HG03432 (cell line): Measurements from ENCODE around the gene LILRA2.
"Not testable (repeated sequence)": the region's sequence is repeated elsewhere in the genome, so short reads cannot be mapped to it uniquely, and the experiment has no call there.

Source experiments
- ATAC-seq: cut with Tn5 transposase; IDR thresholded peaks from one replicate; pipeline ENCODE4 v1.9.1; 2021; ENCODE audit warnings: mild to moderate bottlenecking, moderate library complexity; ENCODE audit not compliant: unreplicated experiment

LILRA2 gene

DNA sequence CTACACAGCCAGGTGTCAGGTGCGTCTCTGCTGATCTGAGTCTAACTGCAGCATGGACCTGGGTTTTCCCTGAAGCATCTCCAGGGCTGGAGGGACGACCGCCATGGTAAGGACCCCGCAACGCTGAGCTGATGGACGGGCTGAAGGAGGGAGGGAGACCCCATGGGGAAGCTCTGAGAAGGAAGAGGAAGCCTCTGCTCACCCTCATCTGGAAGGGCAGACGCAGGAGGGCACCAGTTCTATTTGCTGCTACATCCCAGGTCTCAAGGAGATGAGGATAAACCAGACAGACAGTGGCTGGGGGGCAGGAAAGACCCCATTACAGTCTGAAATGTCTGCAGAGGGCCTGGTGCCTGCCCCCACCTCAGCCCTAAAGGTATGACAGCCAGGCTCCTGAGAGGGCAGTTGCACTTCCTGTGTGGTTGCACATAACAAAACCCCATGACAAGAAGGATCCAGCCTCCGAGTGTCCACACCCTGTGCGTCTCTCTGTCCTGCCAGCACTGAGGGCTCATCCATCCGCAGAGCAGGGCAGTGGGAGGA is at the start of gene LILRA2:
TSS of gene LILRA2 (plus strand) at position 461 of the 543 bp plus-strand sequence. CDS start 89 bp downstream, outside the sequence.
- peak; percentile 53 for ATAC-seq

DNA sequence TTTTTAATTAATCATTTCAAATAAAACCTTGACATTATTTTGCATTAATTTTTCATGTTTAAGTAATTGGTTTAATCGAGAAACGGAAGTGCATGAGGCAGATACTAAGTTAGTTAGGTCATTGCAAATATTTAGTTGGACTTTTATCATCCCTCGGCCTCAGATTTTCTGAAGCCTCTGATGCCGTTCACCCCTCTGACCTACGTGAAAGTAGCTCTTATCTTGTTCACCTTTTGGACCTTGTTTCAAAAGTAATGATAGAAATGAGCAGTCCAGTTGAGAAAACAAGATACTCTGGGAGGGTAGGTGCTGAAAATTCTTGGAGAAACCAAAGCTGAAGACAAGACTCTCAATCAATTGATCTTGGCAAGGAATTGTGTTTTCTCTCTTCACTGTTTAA is 48.0 kb upstream of the LILRA2 start:
- ATAC-seq = no peak

DNA sequence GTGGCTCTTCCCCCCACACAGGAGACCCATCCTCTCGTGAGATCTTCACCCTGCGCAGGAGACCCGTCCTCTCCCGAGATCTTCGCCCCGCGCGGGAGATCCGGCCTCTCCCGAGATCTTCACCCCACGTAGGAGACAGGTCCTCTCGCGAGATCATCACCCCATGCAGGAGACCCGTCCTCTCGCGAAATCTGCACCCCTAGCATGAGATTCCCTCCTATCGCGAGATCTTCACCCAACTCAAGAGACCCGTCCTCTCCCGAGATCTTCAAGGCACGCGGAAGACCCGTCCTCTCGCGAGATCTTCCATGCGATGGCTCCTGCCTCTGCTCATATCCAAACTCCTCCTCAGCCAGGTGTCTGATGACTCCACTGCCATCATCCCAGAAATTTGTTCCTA is 46.6 kb upstream of the LILRA2 start:
- no peak for ATAC-seq

DNA sequence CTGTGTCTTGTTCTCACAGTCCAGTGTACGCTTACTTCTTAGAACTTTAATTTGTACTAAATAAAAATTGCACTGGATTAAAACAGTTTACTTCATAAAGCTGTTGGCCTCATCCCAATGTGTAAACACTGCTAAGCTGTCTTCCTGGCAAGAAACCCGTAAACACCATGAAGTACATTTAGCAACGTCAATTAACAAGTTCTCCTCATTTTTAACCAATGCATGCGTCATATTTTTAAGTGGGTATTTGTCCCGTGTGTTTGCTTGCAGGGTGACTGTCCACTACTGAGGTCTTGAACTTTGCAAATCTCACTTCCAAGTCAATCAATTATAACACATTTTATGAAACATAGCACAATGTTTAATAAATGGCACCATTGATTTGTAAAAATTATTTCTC is 42.7 kb upstream of the LILRA2 start:
- ATAC-seq = no peak

DNA sequence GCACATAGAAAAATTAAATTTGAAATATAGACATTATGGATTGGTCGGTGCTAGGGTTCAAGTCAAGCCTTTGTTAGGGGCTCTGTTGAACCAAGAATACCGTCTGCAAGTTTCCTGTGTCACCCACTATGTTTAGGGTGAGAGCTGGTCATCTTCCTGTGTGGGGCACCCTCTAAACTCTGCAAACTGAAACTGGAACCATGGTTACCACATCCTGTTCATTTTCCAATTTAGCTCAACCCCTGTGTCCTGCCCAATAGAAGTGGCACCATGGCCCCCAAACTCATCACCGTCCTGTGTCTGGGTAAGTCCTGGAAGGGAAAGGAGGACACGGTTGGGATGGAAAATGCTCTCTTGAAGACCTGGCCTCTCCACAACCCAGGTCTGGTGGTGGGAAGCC is 41.1 kb upstream of the LILRA2 start:
- ATAC-seq = peak; percentile 67

DNA sequence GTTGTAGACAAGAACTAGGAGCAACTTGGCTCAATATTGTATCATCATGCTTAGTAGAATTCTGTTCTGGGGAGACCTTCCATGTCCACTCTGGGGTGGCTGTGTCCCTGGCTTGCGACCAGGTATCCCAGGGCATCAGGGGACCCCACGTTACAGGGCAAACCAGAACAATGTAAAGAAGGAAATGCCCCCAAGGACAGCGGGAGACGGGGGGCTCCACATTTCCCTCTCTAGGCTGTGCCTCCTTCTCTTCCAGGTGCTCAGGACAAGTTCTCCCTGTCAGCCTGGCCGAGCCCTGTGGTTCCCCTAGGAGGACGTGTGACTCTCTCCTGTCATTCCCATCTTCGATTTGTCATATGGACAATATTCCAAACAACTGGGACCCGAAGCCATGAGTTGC is 40.1 kb upstream of the LILRA2 start:
- ATAC-seq = no peak

DNA sequence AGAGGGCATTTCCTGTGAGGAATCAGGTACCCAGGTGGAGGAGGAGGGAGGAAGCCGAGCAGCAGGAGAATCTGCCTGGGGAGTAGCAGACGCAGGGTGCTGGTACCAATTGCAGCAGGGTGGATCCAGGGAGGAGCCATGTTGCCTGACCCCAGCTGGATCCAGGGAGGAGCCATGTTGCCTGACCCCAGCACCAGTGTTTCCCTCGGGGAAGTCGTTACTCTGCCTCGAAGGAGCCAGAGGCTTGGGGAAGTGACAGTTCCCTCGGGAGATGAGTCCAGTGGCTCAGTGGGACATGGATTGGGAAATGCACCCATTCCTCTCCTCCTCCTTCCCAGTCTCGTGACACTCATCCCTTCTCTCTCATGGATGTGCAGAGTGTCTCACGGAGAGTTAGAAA is 39.4 kb upstream of the LILRA2 start:
- no peak for ATAC-seq

DNA sequence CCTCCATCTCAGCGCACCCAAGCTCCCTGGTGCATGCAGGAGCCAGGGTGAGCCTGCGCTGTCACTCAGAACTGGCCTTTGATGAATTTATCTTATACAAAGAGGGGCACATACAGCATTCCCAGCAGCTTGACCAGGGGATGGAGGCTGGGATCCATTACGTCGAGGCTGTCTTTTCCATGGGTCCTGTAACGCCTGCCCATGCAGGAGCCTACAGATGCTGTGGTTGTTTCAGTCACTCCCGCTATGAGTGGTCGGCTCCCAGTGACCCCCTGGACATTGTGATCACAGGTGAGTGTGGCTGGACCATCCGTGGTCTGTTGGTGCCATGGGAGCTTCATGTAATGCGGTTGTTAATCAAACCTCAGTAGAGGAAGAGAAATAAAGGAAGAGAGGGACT is 38.0 kb upstream of the LILRA2 start:
- ATAC-seq = no peak

DNA sequence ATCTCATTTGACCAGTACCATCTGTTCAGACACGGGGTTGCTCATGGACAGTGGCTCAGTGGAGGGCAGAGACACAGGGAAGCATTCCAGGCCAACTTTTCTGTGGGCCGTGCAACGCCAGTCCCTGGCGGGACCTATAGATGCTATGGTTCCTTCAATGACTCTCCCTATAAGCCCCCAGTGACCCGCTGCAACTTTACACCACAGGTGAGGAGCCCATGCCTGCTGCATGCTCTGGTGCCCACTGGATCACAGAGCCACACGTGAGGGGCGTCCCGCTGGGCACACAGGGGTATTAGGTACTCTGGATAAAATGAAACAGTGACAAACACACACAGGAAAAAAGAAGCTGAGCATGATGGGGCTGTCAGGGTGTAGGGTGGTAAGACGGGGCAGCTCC is 36.6 kb upstream of the LILRA2 start:
- no peak for ATAC-seq

DNA sequence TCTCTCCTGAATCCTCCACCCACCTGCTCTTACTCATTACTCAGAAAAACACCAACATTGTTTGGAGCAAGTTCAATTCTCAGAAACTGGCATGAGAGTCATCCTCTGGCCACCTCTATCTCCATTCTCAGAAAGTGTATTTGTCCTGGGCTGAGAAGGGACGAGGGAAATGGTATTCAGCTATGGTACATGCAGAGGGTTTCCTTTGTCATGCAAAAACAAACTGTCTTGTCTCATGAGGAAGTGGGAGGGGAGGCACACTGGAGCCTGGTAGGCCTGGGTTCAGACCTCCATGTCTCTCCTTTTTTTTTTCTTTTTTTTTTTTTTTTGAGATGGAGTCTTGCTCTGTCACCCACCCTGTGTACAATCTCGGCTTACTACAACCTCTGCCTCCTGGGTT is 31.9 kb upstream of the LILRA2 start:
- ATAC-seq = no peak

DNA sequence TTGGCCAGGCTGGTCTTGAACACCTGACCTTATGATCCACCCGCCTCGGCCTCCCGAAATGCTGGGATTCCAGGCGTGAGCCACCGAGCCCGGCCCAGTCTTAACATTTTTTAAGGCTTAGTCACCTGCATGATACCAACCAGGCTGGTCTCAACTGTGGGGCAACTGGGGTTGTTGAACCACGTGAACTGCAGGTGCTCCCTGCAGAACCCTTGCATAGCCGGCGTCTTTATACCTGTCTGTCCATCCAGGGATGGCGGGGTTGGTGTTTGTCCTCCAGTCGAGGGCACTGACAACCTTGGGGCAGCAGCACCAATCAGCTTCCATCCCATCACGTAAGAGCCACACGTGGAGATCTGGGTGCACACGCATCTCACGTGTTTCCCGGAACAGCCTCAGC is 24.8 kb upstream of the LILRA2 start:
- ATAC-seq = no peak

DNA sequence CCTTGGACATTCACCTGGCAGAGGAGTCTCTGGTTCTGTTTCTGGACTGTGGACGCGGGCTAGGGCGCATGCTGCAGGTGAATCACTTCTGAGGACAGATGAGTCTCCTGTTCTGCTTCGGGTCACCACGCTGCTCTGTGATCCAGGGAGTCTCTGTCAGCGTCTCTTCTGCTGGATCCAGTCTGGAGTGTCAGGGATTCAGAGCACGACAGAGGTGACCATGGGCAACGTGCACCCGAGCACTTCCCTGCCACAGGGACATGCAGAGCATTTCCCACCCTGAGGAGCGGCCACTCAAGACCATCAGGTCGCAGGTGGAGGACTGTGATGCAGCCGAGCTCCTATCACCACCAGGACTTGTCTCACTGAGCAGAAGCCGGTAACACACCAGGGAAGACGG is 24.4 kb upstream of the LILRA2 start:
- ATAC-seq = no peak

DNA sequence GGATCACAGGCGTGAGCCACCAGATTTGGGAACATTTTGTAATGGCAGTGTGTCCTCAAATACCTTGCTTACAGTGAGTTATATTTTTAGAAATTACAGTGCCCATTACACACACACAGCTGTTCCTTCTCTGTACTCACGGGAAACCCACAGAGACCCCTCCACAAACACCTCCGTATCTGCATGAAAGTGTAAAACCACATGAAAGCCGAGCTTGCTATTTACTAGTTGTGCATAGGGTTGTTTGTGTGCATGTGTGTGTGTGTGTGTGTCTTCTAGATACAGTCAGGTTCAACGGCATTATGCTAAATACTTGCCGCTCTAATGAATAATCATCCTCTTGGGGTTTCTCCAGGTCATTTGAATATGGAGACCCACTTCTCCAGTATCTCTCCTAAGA is 22.3 kb upstream of the LILRA2 start:
- peak; percentile 45 for ATAC-seq

DNA sequence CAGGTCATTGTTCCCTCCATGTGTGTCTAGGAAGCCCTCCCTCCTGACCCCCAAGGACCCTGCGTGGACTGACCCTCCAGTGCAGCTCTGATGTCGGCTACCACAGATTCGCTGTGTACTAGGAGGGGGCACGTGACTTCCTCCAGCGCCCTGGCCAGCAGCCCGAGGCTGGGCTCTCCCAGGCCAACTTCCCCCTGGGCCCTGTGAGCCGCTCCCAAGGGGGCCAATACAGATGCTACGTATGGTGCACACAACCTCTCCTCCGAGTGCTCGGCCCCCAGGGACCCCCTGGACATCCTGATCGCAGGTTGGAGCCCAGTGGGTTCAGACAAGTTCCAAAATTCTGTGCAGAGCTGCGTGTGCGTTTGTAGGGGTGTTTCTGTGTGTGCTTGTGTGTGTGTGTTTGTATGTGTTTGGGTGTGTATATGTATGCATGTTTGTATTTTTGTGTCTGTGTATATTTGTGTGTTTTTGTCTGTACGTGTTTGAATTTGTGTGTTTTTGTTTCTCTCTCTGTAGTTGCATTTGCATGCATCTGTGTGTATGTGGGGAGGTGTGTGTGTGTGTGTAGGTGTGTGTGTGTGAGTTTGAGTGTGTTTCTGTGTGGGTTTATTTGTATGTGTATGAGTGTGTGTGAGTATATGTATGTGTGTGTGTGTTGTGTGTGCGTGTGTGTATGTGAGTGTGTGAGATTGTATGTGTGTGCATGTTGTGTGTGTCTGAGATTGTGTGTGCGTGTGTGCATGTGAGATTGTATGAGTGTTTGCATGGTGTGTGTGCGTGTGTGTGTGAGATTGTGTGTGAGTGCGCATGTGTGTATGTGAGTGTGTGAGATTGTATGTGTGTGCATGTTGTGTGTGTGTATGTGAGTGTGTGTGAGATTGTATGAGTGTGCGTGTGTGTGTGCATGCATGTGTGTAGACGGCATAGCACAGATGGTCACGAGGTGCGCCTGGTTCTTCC is 21.4 kb upstream of the LILRA2 start:
- ATAC-seq = peak; percentile 48

DNA sequence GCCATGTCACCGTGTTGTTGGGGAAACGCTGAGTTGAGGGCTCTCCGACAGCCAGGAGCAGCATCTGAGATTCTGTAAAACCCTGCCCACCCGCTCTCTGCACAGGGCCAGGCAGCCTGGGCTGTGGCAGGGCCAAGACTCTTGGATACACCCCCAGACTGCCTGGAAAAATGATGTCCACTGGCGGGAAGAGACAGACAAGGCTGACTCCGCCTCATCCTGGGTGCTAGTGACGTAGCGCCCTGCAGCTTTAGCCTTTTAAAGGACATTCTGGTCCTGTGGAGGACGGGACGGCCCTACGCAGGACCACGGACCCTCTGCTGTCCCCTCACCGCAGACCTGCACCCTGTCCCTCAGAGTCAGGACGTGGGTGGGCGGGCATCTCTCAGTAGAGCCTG is 20.7 kb upstream of the LILRA2 start:
- ATAC-seq = no peak

DNA sequence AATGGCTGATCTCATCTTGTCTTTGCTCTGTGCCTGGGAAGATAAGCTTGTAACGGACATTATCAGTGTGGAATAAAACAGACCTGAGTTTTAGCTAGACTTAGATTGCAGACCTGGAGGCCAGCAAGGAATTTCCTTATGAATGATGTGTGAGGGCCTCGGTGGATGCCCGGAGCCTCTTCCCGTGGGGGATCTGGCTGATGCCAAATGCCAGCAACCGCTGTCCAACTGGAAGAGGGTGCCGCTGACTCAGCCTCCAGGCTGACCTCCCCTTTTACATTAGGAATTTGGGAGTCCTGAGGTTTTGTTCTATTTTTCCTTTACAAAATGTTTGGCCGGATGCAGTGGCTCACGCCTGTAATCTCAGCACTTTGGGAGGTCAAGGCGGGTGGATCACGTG is 19.6 kb upstream of the LILRA2 start:
- no peak for ATAC-seq

DNA sequence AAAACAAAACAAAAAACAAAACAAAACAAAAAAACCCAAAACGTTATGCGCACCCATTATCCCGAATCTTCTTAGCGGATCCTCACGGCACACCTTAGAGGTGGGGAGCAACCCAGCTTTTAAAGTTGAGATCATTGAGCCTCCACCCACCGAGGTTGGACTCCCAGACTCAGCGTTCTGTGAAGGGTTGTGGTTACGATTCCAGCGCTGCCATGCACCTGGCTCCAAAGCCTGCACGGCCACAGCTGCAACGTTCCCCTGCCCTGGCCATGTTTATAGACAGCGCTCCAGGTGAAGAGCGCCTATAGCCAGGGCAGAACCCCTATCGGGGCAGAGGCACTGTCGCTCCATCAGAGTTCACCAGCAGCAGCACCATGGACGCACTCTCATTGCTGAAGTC is 18.7 kb upstream of the LILRA2 start:
- ATAC-seq = no peak

DNA sequence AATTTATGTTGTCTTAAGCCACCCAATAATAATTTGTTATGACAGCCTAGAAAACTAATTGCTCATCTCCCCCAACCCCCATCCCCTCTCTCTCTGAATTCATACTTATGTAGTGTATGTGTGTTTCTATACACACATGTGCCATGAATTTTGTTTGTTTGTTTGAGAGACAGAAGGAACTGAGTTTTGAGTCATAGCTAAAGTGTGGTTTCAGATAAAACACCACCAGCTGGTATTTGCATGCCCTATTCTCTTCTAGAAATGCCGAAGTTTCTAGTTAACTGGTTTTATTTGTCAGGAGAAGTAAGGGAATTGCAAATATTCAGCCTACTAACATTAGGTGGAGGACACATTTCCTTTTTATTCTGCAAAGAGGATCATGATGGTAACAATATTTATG is 17.4 kb upstream of the LILRA2 start:
- no peak for ATAC-seq

DNA sequence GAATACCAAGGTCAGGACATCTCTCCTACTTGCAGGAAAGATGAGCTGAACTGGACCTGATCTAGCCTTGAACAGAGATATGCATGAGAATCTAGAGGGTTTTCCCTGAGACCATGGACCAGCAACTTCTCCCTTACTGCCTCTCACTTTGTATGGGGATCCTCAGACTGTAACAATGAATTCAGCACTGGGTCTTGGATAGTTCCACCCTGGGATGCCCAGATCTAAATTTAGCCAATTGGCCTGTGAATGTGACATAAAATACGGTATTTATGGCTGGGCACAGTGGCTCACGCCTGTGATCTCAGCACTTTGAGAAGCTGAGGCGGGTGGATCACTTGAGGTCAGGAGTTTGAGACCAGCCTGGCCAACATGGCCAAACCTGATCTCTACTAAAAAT is 15.3 kb upstream of the LILRA2 start:
- ATAC-seq = no peak

DNA sequence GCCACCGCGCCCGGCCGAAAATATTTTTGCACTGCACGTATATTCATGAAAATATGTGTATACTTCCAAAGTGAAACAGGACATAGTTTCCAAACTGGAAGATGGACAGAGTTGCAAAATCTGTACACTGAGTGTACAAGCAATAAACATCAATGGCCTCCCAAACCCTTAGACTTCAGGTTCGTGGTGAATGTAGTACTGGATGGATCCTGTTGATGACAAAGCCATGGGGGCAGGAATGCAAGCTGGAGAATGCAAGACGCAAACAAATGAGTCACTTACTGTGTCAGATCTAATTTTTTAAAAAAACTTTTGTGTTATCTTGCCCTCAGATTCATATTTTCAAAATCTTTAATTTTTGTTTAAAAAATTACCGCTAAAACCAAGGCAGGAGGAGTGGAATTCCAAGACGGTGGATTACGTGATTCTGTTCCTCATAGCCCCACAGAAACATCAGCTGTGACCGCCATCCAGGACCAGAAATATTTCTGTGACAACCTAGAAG is 12.7 kb upstream of the LILRA2 start:
- no peak for ATAC-seq

DNA sequence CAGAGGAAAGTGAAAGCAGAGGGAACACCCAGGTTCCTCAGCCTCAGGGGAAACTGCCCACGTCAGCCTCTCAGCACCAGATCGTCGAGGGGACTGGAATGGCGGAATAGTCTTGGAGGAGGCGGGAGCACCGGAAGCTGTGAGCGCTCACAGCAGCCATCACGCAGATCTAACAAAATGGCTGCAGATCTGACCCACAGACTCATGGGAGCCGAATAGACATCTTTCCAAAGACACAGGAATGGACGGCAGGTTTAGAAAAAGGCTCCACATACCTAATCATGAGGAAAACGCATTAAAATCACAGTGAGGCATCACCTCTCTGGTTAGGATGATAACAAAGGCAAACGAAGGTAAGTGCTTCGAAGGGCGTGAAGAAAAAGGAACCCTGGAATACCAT is 11.8 kb upstream of the LILRA2 start:
- ATAC-seq = no peak

DNA sequence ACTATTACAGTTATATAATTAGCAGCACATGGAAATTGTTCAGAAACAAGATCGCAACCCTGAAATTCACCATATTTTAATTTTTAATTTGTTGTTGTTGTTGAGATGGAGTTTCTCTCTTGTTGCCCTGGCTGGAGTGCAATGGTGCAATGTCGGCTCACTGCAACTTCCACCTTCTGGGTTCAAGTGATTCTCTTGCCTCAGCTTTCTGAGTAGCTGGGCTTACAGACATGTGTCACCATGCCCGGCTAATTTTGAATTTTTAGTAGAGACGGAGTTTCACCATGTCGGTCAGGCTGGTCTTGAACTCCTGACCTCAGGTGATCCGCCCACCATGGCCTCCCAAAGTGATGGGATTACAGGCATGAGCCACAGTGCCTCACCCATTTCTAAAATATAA is 10.4 kb upstream of the LILRA2 start:
- ATAC-seq = not testable (repeated sequence)
